Motor neuron (in vitro differentiated cells): ENCODE data around the gene ZYX. TPM values are rescaled to one million over a fixed set of nuclear protein-coding genes. Genes with fewer than 3 reads are reported as not detected.

Experiments
- ATAC-seq, 8 experiments: fragments of 200-7000 bp; cut with Tn5 transposase; replicated peaks in 6 of 8; 2 replicates each; pipeline ENCODE4 v1.8.0; 2021; ENCODE audit warnings: mild to moderate bottlenecking in 8 of 8, moderate library complexity in 8 of 8
- H3K27ac ChIP-seq, 2 donors: fragments of 250-450 bp; sonication (Bioruptor Pico); 2 replicates each; pipeline ENCODE4 v1.9.0; 2021; ENCODE audit warnings: antibody characterized with exemption in 2 of 2, mild to moderate bottlenecking in 2 of 2, moderate library complexity in 1 of 2
- H3K4me1 ChIP-seq, 2 donors: fragments of 250-450 bp; sonication (Bioruptor Pico); replicated peaks in 1 of 2; 2 replicates each; pipeline ENCODE4 v1.6.1; 2021; ENCODE audit warnings: antibody characterized with exemption in 2 of 2, mild to moderate bottlenecking in 2 of 2, moderate library complexity in 1 of 2
- H3K4me3 ChIP-seq, 5 donors: fragments of 250-450 bp; sonication (Bioruptor Pico); 2 replicates each; pipeline ENCODE4 v1.9.0; 2021; ENCODE audit warnings: antibody characterized with exemption in 5 of 5, mild to moderate bottlenecking in 5 of 5, moderate library complexity in 4 of 5
- WGBS, 10 experiments: fragments of 450-650 bp; shearing (Covaris generic); methylation state at CpG; one replicate each; pipeline ENCODE4 v1.0.0; 2022; 5-methylcytosine and 5-hydroxymethylcytosine counted together
- in situ Hi-C, 9 experiments: fragments of 400-800 bp; cut with MboI; loops; one replicate each; pipeline ENCODE4 v1.15.0; 2021; ENCODE audit warnings: low sequenced_read_pairs in 9 of 9, low pct_unique_long_range_greater_than_20kb in 2 of 9; ENCODE audit not compliant: unreplicated experiment in 9 of 9
- total RNA-seq, 8 experiments: library from RNA; unstranded; fragments of 300-600 nt; gene quantifications; 2 replicates each; pipeline versions ENCODE4 v1.2.3 to v1.2.4, GENCODE V29; 2022

ZYX gene
- total RNA-seq, 8 experiments from 2014 or later = 15.5 to 110 (median 49.1) TPM

DNA sequence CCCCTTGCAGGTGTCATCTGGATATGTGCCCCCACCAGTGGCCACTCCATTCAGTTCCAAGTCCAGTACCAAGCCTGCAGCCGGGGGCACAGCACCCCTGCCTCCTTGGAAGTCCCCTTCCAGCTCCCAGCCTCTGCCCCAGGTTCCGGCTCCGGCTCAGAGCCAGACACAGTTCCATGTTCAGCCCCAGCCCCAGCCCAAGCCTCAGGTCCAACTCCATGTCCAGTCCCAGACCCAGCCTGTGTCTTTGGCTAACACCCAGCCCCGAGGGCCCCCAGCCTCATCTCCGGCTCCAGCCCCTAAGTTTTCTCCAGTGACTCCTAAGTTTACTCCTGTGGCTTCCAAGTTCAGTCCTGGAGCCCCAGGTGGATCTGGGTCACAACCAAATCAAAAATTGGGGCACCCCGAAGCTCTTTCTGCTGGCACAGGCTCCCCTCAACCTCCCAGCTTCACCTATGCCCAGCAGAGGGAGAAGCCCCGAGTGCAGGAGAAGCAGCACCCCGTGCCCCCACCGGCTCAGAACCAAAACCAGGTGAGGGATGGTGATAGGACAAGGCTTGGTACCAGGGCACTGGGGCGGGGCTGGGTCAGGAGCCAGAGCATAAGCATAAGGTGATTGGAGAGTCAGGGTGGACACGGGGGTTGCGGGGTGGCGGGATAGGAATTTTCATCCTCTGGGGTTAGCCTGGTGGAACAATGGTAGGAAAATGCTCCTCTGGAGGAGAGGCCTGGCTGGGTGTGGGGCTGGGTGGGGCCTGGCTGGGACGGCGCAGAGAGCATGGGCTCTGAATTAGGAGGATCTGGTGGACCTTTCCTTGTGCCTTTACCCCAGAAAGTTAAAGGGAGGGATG is 1.9 kb downstream of the ZYX start:
- no peak for ATAC-seq
- in situ Hi-C loops = loop anchor here in 1 of 9 experiments (25.0 kb wide), 1 partner anchor 96 kb away; the partner anchor contains the start of genes CASP2 and TMEM139
- Histone ChIP-seq H3K27ac (no peak overlapping the region), H3K4me3 (peak overlapping the region in 2 of 5 donors; percentile 69 to 85), H3K4me1 (peaks cover 19 to 28% of the 10 kb centered on the region in 2 donors)
- 83 to 100% (median 90%) methylated on average over 1 to 2 of the region's 15 CpGs; no CpG with 5 or more reads in 6 of the 10 experiments for WGBS, 10 experiments

DNA sequence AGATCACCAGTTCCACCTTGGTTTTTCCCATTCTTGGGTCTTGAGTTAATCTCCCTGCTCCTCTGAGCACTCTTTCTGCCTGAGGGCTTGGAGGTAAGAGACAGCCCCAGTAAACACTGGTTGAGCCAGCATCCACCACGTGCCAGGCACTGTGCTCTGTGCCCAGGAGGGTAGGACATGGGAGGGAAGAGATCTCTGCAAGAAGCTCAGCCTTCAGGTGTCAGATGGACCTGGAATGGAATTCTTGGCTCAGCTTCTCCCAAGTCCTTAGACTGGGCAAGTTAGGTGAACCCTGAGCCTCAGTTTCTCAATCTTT is 2.5 kb downstream of the ZYX start:
- in situ Hi-C loops = loop anchor here in 1 of 9 experiments (25.0 kb wide), 1 partner anchor 96 kb away; the partner anchor contains the start of genes CASP2 and TMEM139
- WGBS, 10 experiments = 43% methylated on average over 1 of the region's 1 CpG; no CpG with 5 or more reads in 9 of the 10 experiments
- Histone ChIP-seq H3K4me3 (no peak overlapping the region), H3K27ac (no peak overlapping the region), H3K4me1 (peaks cover 18 to 28% of the 10 kb centered on the region in 2 donors)
- ATAC-seq = no peak

DNA sequence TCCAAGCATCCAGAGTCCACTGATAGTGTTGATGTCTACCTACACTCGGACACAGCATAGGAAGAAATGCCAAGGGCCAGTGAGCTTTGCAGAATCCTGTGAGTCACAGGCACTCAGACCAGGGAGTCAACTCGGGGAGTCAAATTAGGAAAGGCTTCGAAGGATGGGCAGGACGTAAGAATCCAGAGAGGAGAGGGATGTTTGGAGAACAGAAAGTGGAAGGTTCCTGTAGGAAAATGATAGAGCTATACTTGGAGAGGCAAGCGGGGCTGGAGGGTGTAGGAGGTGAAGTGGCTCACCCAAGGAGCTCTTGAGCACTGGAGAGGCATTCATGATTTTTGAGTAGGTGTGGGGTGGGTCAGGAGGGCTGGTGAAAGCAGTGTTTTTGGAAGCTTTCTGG is 3.0 kb downstream of the ZYX start:
- in situ Hi-C loops = loop anchor here in 1 of 9 experiments (25.0 kb wide), 1 partner anchor 97 kb away; the partner anchor contains the start of genes CASP2 and TMEM139
- Histone ChIP-seq H3K4me1 (peaks cover 14 to 22% of the 10 kb centered on the region in 2 donors), H3K4me3 (no peak overlapping the region), H3K27ac (no peak overlapping the region)
- ATAC-seq = no peak
- 0 to 100% (median 86%) methylated on average over 1 to 4 of the region's 5 CpGs; no CpG with 5 or more reads in 4 of the 10 experiments for WGBS, 10 experiments

DNA sequence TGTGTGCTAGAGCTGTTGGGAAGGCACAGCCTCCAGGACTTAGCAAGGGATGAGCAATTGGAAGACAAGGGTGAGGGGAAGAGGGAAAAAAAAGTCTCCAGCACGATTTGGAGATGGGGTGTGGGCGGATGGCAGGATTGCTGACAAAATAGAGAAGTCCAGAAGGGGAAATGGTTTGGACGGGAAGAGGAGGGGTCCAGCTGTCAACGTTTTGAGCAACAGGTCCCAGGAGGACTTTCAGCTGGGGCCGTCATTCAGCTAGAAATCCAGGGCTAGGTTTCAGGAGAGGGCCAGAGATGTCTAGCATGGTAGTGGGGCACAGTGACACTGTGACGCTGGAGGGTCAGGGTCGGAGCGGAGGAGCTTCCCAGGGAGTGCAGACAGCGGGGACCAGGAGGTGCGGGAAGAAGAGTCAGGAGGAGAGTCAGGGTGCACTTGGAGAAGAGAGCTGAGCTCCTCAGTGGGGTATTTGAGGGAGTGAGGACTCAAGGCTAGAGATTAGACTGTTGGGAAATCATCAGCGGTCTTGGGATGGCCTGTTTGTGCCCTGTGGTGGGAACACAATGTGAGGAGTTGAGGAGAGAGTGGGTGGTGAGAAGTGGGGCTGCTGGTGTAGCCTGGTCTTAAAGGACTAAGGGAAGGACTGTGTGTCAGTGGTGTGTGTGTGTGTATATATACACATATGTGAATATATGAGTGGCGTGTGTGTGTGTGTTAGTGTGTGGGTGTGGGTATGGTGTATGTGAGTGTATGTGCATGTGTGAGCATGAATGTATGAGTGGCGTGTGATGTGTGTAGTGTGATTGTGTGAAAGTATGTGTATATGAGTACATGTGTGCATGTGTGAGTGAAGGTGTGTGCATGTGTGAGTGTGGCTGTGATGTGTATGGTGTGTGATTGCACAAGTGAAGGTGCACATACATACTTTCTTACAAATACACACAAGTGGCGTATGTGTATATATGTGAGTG is 3.8 kb downstream of the ZYX start:
- Histone ChIP-seq H3K4me3 (no peak overlapping the region), H3K4me1 (peaks cover 7 to 15% of the 10 kb centered on the region in 2 donors), H3K27ac (no peak overlapping the region)
- ATAC-seq = no peak
- 50 to 100% (median 81%) methylated on average over 2 to 10 of the region's 14 CpGs; no CpG with 5 or more reads in 1 of the 10 experiments for WGBS, 10 experiments
- in situ Hi-C loops = loop anchor here in 1 of 9 experiments (25.0 kb wide), 1 partner anchor 98 kb away; the partner anchor contains the start of genes CASP2 and TMEM139

DNA sequence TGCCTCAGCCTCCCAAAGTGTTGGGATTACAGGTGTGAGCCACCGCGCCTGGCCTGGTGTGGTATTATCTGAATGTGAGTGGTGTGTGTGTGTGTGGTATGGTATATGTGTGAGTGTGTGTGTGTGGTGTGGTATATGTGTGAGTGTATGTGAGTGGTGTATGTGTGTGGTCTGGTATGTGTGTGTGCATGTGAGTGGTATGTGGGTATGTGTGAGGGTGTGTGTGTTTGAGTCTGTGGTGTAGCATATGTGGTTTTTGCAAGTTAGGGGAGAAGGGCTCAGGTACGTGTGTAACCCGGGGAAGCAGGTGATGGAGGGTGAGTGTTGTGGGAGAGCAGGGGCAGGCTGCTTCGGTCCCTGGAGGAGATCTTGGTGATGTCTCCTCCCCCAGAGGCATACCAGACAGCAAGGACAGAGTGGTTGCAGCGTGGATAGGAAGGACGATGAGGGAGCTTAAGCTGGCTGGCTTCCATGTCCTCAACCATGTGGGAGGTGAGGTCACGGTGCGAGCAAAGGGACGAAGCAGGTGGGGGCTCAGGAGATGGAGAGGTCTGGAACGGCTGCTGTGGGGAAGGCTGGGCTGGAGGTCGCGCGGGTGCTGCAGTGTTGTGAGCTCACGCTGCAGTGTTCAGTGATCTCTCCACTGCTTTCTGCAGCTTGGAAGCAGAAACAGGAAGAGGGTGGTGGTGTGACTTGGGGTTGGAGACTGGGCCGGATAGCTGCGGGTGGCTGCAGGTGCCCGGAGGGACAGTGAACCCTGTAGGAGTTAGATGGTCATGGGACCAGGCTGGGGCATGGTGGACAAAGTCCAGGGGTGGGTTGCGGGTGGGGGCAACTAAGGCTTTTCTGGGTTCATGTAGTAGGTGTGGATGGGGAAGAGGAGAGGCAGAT is 5.0 kb downstream of the ZYX start:
- 40 to 100% (median 86%) methylated on average over 1 to 12 of the region's 19 CpGs; no CpG with 5 or more reads in 4 of the 10 experiments for WGBS, 10 experiments
- Histone ChIP-seq H3K4me1 (peaks cover 7 to 15% of the 10 kb centered on the region in 2 donors), H3K4me3 (no peak overlapping the region), H3K27ac (no peak overlapping the region)
- in situ Hi-C loops = loop anchor here in 1 of 9 experiments (25.0 kb wide), 1 partner anchor 99 kb away; the partner anchor contains the start of genes CASP2 and TMEM139
- peak in 1 of 8 experiments; percentile 28 for ATAC-seq

DNA sequence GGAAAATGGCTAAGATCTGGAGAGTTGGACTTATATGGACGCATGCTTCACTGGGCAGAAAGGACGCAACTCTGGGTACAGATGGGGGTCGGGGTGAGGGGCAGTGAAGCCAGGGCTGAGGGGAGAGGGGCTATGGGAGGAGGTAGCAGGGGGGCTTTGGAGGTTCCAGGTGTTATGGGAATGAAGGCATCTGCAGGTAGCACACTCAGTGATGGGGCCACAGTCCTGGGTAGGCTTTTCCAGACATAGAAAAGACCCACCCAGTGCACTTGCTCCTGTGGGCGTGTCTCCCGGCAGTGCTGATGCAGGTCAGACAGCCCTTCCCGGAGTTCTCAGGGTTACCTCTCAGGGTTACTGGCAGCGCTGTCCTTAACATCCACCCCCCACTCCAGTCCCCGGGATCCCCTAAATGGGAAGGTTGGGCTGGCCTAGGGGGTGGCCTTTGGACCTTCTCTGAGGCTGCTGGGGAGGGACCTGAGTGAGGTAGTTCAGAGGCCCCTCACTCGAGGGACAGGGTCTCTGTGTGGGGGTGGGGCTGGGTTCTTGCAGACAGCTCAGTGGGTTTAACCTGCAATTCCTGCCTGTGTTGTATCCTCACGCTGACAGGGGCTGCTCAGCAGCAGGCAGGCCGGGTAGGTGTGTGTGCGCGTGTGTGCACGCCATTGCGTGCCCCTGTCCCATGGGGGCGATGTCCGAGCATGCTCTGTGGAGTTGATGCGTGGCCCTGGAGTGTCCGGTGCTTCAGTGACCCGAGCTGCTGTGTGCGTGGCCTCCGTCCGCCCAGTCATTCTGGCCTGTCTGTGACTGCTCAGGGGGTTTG is 6.2 kb downstream of the ZYX start:
- H3K27ac ChIP-seq = peak overlapping the region in 1 of 2 donors; percentile 26
- WGBS, 10 experiments = 80 to 96% methylated on average over 4 to 8 of the region's 23 CpGs; no CpG with 5 or more reads in 8 of the 10 experiments
- ATAC-seq = peak in 5 of 8 experiments; percentile 2 to 33 (median 10)
- H3K4me3 ChIP-seq = no peak overlapping the region
- H3K4me1 ChIP-seq = peaks cover 5 to 10% of the 10 kb centered on the region in 2 donors
- in situ Hi-C loops = loop anchor here in 1 of 9 experiments (25.0 kb wide), 1 partner anchor 100 kb away; the partner anchor contains the start of genes CASP2 and TMEM139

DNA sequence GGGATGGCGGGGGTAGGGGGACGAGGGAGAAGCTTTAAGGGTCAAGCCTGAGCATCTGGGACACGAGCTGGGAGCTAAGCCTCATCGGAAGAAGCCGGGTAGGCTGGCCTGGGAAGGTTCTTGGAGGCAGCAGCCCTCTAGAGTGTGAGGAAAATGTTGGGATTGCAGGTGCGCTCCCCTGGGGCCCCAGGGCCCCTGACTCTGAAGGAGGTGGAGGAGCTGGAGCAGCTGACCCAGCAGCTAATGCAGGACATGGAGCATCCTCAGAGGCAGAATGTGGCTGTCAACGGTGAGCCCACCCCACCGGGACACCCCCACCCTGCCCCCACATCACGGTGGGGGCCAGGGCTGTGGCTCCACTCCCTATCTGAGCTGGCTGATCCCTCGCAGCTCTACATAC is 6.9 kb downstream of the ZYX start:
- H3K27ac ChIP-seq = peak overlapping the region in 1 of 2 donors; percentile 26
- H3K4me3 ChIP-seq = no peak overlapping the region
- in situ Hi-C loops = loop anchor here in 1 of 9 experiments (25.0 kb wide), 1 partner anchor 101 kb away; the partner anchor contains the start of genes CASP2 and TMEM139
- no peak for ATAC-seq
- H3K4me1 ChIP-seq = peaks cover 0 to 8% of the 10 kb centered on the region in 2 donors
- WGBS, 10 experiments = 80 to 90% methylated on average over 1 to 4 of the region's 10 CpGs; no CpG with 5 or more reads in 8 of the 10 experiments

DNA sequence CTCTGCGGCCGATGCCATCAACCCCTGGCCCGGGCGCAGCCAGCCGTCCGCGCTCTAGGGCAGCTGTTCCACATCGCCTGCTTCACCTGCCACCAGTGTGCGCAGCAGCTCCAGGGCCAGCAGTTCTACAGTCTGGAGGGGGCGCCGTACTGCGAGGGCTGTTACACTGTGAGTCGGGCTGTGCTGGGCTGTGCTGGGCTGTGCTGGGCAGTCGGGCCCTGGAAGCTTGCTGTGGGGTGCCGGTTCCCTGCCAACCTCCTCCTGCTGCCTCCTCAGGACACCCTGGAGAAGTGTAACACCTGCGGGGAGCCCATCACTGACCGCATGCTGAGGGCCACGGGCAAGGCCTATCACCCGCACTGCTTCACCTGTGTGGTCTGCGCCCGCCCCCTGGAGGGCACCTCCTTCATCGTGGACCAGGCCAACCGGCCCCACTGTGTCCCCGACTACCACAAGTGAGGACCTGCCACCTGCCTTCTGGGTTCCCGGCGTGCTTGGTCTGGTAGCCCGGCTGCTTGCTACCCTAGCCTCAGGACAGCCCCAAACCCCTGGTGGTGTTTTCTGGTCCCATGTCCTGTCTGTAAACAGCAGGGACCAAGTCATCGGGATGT is 7.5 kb downstream of the ZYX start:
- no peak overlapping the region for H3K27ac ChIP-seq
- H3K4me1 ChIP-seq = peaks cover 0 to 8% of the 10 kb centered on the region in 2 donors
- 80 to 100% (median 96%) methylated on average over 1 to 9 of the region's 28 CpGs; no CpG with 5 or more reads in 4 of the 10 experiments for WGBS, 10 experiments

DNA sequence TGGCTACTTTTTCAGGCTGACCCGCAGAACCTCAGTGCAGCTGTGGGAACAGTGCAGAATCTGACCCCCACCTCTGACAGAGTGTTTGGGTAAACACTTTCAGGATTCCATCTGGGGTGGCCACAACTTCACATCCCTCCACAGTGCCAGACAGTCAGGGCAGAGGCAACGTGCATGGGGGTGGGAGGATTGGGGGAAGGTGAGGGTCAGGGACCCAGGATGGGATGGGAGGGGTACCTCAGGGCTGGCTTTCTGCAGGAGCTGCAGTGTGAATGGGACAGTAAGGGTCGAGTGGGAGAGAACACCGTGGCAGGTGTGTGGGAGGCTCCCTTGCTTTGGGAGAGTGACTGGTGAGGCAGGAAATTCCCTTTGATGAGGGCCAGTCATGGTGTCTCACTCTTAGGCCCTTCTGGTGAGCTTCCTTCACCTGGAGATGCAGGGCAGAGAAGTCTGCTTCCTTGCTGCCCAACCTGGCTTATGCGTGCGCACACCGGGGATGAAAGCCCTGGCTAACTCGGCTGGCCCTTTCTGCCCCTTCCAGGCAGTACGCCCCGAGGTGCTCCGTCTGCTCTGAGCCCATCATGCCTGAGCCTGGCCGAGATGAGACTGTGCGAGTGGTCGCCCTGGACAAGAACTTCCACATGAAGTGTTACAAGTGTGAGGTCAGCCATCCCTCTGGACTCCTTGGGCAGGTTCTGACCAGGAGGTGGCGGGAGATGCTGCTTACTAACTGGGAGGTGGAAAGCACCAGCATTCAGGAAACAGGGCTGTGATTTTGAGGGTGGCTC is 8.4 kb downstream of the ZYX start:
- ATAC-seq = no peak
- WGBS, 10 experiments = 97 to 100% (median 100%) methylated on average over 1 to 7 of the region's 15 CpGs; no CpG with 5 or more reads in 4 of the 10 experiments
- Histone ChIP-seq H3K27ac (no peak overlapping the region), H3K4me3 (no peak overlapping the region), H3K4me1 (peaks cover 0 to 8% of the 10 kb centered on the region in 2 donors)
- in situ Hi-C loops = loop anchor here in 1 of 9 experiments (25.0 kb wide), 1 partner anchor 102 kb away; the partner anchor contains the start of genes CASP2 and TMEM139

More for the DNA sequence above, 7.5 kb downstream of the ZYX start:
- no peak overlapping the region for H3K4me3 ChIP-seq
- ATAC-seq = no peak
- in situ Hi-C loops = loop anchor here in 1 of 9 experiments (25.0 kb wide), 1 partner anchor 101 kb away; the partner anchor contains the start of genes CASP2 and TMEM139
